ENCODE results near the gene FZD7. TPM values are rescaled to one million over a fixed set of nuclear protein-coding genes. Genes with fewer than 3 reads are reported as not detected.

Gene FZD7
- total and polyA plus RNA-seq, 2 experiments from 2014 or later: 9.4 to 21.8 TPM

DNA sequence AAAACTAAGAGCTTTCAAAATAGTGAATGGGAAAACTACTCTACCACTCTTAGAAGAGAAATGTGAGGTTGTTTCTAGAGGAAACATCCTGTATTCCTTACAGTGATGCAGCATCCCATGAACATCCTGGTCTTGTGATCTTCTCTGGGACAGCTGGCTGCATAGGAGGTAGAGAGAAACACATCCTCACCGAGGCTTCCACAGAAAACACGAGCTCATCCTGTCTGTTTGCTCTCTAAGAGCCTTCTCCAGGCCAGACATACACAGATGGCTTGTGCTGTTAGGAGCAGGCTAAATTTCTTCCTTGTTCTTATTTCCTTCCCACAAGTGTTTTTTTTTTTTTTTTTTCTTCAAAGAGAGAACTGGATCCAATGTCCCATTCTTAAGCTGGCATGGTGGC lies 14.7 kb upstream of the FZD7 start:
- TF ChIP-seq, protein P1, sequence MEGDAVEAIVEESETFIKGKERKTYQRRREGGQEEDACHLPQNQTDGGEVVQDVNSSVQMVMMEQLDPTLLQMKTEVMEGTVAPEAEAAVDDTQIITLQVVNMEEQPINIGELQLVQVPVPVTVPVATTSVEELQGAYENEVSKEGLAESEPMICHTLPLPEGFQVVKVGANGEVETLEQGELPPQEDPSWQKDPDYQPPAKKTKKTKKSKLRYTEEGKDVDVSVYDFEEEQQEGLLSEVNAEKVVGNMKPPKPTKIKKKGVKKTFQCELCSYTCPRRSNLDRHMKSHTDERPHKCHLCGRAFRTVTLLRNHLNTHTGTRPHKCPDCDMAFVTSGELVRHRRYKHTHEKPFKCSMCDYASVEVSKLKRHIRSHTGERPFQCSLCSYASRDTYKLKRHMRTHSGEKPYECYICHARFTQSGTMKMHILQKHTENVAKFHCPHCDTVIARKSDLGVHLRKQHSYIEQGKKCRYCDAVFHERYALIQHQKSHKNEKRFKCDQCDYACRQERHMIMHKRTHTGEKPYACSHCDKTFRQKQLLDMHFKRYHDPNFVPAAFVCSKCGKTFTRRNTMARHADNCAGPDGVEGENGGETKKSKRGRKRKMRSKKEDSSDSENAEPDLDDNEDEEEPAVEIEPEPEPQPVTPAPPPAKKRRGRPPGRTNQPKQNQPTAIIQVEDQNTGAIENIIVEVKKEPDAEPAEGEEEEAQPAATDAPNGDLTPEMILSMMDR (IDR thresholded peaks at IDR 0.05; ENCODE audit: low read depth, low read length): no peak
- H3K36me3 ChIP-seq: no peaks in the 10 kb centered on the region

DNA sequence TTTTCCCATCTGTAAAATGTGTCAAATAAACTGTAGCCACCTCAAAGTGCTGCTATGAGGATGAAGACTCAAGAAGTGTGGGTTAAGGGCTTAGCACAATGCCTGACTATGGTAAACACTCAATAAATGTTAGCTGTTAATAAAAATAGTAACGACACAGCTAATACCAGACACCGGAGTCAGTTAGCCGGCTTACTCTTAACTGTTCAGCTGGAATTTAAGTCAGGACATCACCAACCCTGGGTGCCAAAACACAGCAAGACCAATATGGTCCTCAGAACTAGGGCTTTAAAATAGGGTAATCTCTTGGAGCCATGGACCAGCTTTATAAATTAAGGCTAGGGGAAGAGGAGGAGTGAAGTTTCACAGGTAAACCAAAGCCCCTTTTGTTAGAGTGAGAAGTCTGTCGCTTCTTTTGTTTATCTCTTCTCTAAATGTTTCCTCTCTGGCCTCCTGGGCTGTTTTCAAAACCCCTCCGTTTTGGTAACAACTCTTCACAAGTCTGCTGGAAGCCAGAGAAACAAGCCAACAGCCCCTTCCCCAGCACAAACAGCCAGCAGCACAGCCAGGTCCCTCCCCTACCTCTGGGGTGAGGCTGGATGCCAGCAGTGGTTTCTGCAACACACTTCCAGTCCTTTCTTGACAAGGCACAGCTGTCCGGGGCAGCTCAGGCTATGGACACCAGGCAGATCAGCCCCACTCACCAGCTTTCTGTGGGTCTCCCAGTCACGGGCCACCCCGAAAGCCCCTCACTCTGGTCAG lies 13.8 kb upstream of the FZD7 start:
- Histone ChIP-seq H3K4me1 (ENCODE audit: low read depth) (no peaks in the 10 kb centered on the region), H3K9me3 (ENCODE audit: low read depth) (no peaks in the 10 kb centered on the region), H3K27ac (no peak overlapping the region), H3K4me3 (no peak overlapping the region), H3K27me3 (peaks cover 67% of the 10 kb centered on the region), H3K36me3 (no peaks in the 10 kb centered on the region)
- DNase-seq (ENCODE audit: low read depth in 1 of 2, low spot score in 1 of 2): peak in 1 of 2 donors; percentile 61
- TF ChIP-seq, protein P1 (IDR thresholded peaks at IDR 0.05; ENCODE audit: low read depth, low read length): no peak

More for the DNA sequence above, 14.7 kb upstream of the FZD7 start:
- Histone ChIP-seq H3K27me3 (peaks cover 67% of the 10 kb centered on the region), H3K4me1 (ENCODE audit: low read depth) (no peaks in the 10 kb centered on the region), H3K27ac (no peak overlapping the region), H3K4me3 (no peak overlapping the region), H3K9me3 (ENCODE audit: low read depth) (no peaks in the 10 kb centered on the region)
- DNase-seq (ENCODE audit: low read depth in 1 of 2, low spot score in 1 of 2): no peak

DNA sequence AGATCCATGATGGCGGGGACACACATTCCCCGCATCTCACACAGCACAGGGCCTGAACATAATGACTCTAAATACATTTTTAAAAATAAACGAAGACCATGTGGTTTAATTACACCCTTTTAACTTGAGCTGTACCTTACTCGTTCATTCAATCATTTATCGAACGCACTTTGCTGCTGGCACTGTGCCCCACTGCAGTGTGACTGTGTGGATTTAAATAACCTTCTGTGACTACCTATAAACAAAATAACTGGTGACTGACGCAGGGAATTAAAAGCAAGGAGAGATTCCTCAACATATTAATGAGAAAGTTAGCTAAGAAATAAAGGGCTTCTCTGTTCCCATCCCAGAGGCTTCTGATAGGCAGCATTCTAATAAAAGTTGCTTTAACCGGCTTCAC lies 10.9 kb upstream of the FZD7 start:
- H3K9me3 ChIP-seq (ENCODE audit: low read depth): no peaks in the 10 kb centered on the region
- no peak overlapping the region for H3K27ac ChIP-seq
- TF ChIP-seq, protein P1 (IDR thresholded peaks at IDR 0.05; ENCODE audit: low read depth, low read length): no peak
- no peaks in the 10 kb centered on the region for H3K4me1 ChIP-seq (ENCODE audit: low read depth)
- H3K27me3 ChIP-seq: peaks cover 77% of the 10 kb centered on the region
- no peaks in the 10 kb centered on the region for H3K36me3 ChIP-seq
- H3K4me3 ChIP-seq: no peak overlapping the region
- DNase-seq (ENCODE audit: low read depth in 1 of 2, low spot score in 1 of 2): no peak

DNA sequence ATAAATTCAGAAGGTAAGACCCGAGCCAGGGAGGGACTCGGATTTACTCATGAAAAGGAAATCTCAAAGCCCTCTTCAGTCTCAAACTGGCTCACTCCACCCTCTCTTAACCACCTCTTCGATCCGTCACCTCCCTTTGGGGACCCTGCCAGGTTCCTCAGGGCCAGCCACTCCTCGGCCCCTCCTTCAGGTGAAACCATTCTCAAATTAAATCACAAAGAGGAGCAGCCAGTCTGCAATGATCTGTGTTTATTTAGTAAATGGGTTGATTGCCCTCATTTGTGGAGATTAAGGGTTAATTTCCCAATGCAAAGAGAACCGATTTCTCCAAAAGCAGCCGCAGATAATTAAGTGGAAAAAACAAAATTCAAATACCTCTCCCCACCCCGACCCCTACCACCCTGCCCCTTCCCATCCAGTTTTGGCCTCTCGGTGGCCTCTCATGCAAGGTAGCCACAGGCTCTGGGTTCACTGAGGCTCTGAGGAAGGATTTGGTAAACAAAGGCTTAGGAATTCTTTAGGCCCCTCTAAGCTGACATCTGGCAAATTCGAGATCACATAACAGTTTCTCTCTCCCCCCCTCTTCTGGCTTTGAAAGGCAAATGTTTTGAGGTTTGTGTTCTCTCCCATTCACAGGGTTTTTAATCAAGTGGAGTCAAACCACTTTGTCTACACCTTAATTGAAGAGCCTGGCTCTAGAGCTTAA lies 10.3 kb upstream of the FZD7 start:
- DNase-seq (ENCODE audit: low read depth in 1 of 2, low spot score in 1 of 2): peak in 1 of 2 donors; percentile 52
- H3K4me3 ChIP-seq: no peak overlapping the region
- H3K36me3 ChIP-seq: no peaks in the 10 kb centered on the region
- no peak overlapping the region for H3K27ac ChIP-seq
- no peaks in the 10 kb centered on the region for H3K4me1 ChIP-seq (ENCODE audit: low read depth)
- H3K27me3 ChIP-seq: peaks cover 77% of the 10 kb centered on the region
- no peaks in the 10 kb centered on the region for H3K9me3 ChIP-seq (ENCODE audit: low read depth)
- TF ChIP-seq, protein P1 (IDR thresholded peaks at IDR 0.05; ENCODE audit: low read depth, low read length): no peak

DNA sequence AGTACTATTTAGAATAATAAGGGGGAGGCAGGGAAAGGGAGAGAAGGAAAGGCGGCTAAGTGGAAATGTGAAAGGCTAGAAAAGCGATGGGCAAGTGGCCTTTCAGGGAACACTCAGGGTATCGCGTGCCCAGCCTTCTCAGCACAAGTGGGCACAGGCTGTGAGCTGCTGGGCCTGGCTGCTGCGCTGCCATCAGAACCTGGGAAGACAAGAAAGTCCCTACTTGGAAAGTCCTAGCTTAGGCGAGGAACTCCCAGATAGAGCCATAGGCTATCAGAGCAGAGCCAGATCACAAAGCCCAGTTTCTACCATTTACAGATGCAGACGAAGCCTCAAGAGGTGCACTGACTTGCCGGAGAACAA lies 9.8 kb upstream of the FZD7 start:
- Histone ChIP-seq H3K9me3 (ENCODE audit: low read depth) (no peaks in the 10 kb centered on the region), H3K4me3 (no peak overlapping the region), H3K36me3 (no peaks in the 10 kb centered on the region), H3K27ac (no peak overlapping the region), H3K4me1 (ENCODE audit: low read depth) (no peaks in the 10 kb centered on the region), H3K27me3 (peaks cover 72% of the 10 kb centered on the region)
- TF ChIP-seq, protein P1 (IDR thresholded peaks at IDR 0.05; ENCODE audit: low read depth, low read length): no peak
- no peak for DNase-seq (ENCODE audit: low read depth in 1 of 2, low spot score in 1 of 2)
